LoVo (cell line): ENCODE data around the gene STX8.

Source experiments
- DNase-seq: peaks from one replicate; pipeline ENCODE4 v3.0.0-alpha.2; 2016; ENCODE audit warnings: low spot score

Gene STX8

DNA sequence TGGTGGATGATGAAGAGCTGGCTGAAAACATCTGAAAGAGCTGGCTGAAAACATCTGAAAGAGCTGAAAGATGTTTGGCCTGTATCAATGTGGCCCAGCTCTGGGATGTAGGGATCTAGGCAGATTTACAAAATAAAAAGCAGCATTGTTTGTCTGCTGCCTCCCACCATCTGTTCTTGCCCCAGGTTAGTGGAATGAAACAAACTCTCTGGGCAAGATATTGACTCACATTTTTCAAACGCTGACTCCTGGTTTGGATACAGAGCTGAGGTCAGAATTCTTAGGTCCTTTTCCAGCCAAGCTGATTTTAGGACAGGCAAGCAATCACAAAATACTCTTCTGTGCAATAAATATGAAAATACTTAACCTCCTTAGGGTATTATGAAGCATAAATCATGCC, 139.0 kb downstream of the STX8 start:
- no peak for DNase-seq

DNA sequence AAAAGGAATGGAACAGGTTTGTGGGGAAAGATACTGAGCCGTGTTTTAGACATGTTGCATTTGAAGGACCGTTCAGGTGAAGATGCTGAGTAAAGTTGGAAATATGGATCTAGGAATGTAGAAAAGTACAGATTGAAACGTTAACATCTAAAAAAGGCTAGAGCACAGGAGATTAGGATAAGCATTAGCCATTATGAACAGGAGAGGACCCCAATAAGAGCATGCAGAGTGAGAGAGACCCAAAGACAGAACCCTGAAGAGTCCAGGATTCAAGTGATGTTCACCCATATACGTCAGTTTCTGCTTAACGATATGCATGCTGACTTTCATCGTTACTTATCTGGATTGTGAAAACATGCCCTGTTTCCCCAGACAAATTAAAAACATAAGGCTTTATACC, 140.5 kb downstream of the STX8 start:
- no peak for DNase-seq

DNA sequence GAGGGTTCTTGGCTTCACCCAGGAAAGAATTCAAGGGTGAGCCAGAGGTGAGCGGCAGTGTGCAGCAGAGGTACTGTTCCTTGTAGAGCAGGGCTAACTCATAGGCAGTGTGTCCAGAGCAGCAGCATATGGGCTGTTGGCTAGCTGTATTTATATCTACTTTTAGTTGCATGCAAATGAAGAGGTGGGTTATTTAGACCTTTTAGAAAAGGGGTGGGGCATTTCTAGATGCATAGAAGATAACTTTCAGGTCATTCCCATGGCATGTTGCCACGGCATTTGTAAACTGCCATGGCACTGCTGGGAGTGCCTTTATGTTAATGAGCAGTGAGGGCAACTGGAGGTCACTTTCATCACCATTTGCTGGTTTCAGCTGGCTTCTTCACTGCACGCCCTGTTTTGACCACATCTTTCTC, 141.0 kb downstream of the STX8 start:
- no peak for DNase-seq

DNA sequence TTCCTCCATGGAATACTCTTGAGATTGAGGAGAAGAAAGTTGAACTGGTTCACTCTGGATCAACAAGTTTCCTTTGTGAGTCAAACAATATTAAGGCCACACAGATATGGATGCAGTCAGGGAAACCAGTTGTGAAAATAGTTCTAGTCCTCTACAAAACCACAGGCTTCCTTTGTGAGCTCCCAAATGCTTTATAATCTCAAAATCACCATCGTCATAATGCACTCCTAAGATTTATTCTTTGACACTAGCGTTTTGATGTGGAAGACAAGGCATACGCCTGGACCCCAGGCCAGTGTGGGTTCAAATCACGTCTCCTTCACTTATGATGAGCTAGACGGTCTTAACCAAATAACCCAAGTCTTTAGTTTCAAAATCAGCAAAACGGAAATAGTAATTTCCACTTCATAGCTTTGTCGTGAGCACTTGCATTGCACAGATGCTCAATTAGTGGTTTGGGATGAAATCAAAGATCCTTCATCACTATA, 142.6 kb downstream of the STX8 start:
- DNase-seq = no peak

DNA sequence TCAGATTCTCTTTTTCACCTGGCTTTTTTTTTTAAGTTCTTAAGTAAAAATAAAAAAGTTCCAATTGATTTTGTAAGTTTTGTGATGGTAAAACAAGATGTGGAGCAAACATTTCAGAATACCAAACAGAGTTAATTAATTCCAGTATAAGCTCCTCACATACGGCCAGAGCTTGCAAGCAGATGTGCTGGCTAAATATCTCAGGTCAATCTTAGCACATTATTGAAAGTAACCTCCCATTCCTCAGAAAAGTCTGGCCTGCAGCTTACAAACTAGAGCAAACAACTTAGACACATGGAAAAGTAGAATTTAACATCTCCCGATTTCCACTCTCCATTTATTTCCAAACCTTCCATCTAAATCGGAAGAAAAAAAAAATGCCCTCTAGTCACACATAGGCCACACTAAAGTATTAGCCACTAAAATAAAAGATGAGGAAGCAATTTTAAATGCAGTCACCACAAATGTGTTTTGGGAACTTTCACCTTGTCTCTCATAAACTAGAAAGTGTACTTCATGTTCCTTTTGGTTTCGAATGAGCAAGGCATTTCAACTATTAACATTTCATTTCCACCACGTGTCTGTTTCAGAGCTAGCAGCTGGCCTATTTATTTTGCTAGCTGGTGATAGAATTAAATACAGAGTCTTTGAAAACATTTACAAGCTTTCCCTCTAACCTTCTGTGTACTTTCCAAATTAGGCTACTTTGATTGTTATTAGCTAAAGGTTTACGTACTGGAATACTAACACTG, 143.3 kb downstream of the STX8 start:
- DNase-seq = no peak

DNA sequence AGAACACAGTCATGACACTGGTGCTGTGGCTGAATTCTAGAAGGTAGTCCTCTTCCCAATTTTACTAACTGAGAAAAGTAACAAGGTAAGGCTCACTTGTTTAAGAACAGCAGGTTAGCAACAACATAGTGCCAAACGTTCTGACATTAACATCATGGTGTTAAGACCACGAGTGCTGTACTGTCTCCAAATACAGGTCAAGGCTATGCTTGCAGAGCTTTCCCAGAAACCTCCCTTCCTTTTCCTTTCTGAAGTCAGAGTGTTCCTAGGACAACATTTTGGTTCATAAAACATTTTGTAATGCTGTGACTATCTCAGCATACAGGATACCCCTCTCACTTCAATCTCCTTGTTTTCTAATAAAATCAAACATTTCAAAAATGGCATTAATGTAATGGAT, 144.0 kb downstream of the STX8 start:
- no peak for DNase-seq

DNA sequence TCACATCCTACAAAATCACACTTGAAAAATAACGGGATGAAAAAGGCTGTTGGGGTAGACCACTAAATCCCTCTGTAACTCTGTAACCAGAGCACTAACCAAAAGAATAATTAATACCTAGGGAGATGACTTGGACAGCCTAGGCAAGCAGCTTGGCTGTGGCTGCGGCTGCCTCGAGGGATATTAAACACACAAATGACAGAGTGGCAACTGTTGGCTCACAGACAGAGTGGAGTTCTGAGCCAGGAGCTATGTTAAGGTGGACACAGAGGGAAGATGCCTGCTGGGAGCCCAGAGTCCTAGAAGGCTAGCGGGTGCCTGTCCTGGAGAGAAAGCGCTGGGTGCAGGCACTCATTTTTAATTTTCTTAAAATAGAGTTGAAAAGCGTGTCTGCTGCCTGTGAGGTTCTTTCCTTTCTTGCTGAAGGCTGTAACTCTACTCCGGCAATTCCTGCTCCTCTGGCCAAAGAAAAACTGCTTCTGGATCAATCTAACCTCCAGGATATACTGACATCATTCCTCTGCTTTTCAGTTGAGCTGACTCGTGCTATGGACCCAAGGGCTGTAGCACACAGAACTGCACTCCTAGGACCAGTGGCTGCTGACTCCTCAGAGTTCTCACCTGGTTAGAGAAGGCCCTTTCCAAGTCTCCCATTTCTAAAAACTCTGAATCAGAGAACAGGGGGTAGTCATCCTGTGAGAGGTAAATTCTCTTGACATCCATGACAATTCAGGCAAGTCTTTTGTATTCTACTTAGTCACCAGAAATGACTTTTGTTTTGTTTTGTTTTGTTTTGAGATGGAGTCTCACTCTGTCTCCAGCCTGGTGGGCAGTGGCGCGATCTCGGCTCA, 147.9 kb downstream of the STX8 start:
- no peak for DNase-seq

DNA sequence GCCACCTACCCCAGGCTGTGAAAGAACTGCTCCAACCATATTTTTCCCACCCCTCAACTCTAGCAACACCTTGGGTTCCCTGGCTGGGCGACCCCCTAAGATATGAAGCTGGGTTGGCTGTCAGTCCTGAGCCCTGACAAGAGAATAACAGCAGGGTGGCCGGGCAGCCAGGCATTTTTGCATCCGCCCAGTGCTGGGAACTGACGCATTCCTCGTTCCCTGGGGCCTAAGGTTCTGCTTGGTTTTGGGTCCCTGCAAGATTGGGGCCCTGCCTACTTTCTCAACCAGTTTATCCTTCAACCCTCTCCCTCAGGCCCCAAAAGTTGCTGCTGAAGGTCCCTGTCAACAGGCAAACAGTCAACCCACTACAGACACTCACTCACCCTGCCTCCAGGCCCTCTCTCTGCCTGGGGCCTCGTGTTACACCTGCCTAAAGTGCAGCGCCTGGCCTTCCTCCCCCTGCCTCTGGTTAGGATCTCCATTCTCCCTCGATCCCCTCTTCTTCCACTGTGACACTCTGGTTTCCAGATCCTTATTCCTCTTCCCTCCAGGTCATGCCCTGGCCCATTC, 151.5 kb downstream of the STX8 start:
- no peak for DNase-seq

DNA sequence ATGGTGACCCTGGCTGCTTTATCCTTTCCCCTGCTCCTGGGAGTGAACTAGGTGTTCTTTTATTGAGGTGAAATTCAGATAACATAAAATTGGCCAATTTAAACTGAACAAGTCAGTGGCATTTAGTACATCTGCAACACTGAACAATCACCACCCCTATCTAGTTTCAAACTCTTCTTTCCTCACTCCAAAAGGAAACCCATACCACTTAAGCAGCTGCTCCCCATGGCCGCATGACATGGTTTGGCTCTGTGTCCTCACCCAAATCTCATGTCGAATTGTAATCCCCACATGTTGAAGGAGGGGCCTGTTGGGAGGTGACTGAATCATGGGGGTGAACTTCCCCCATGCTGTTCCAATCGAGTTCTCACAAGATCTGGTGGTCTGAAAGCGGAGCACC, 154.1 kb downstream of the STX8 start:
- DNase-seq = no peak

DNA sequence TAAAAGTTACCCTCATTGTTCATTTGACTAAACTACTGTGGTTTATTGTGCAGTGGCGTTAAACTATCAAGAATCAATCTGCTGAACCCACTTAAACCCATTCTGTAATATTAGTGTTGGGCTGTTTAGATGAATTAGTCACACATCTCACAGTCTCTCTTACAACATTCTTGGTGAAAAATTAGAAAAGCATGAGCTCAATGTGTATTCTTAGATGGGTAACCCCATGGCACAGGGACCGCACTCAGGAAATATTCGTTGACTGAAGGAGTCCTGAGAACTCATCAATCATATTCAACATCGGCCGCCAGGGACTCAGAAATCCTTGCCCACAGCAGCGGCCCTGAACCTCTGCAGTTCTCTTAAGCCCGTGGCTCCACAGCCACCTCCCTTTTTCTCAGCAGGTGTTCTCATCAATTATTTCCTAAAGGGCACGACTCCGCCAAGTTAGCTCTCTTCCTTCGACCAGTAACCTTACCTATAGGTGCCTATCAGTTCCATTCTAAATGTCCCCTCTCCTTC, 155.6 kb downstream of the STX8 start:
- no peak for DNase-seq

DNA sequence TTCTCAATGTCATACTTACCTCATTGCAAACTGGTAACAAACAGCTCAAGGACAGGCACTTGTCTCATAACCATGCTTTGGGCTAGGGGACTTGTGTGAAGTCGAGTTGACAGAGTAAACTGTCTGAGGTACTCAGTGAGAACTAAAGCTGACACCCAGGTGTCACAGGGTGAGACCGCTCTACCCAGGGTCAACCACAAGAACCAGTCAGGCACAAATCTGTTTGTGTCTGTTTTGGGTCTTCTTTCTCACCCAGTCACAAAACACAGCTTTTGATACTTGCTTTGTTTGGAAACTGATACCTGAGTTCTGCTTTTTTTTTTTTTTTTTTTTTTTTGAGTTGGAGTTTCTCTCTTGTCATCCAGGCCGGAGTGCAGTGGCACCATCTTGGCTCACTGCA, 161.1 kb downstream of the STX8 start:
- no peak for DNase-seq

DNA sequence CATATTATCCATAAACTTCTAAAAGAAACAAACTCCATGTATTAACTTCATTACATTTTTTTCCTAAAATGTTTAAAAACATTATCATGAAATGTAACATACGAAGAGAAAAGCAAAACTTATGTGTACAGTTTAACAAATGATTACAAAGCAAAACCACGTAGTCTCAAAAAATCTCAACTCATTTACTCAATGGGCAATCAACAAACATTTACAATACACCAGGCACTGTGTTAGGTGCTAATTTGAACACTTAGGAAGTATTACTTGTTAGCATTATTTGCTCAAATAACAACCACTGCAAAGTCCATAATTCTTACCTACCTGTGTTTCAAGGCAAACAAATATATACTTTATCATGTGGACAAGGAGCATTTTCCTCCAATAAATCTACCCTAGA, 164.9 kb downstream of the STX8 start:
- DNase-seq = no peak

DNA sequence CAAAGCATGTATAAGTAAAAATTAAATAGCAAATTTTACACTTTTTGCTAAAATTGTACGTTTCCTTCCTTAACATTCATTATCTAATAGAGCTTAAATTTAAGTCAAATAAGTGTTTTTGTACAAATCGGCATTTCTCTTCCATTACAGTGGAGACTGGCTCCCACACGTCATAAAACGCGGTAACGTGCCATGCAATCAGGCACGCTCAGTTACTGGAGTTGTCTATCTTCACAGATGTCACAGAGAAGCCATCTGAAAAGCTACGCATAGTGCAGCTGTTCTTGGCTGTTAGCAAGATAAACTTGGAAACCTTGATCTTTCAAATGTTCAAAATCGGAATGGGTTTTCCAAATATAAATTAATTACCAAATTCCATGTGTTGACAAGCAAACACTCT, 165.3 kb downstream of the STX8 start:
- DNase-seq = no peak

DNA sequence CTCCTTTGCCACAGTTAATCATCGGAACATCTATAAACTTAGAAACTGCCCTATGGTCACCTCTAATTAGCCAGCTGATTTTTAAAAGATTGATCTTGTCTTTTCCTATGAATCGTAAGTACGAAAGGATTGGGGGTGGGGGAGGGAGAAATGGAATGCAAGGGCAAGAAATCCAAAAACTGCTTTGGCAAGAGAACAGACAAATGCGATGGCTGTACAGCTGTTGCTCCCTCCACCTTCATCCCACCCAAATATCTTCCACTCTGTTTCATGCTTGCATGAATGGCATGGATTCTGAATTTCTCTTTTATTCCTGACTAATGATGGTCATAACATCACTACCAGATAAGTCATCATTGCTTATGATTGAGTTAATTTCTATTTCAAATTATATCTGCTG, 165.7 kb downstream of the STX8 start:
- DNase-seq = no peak

DNA sequence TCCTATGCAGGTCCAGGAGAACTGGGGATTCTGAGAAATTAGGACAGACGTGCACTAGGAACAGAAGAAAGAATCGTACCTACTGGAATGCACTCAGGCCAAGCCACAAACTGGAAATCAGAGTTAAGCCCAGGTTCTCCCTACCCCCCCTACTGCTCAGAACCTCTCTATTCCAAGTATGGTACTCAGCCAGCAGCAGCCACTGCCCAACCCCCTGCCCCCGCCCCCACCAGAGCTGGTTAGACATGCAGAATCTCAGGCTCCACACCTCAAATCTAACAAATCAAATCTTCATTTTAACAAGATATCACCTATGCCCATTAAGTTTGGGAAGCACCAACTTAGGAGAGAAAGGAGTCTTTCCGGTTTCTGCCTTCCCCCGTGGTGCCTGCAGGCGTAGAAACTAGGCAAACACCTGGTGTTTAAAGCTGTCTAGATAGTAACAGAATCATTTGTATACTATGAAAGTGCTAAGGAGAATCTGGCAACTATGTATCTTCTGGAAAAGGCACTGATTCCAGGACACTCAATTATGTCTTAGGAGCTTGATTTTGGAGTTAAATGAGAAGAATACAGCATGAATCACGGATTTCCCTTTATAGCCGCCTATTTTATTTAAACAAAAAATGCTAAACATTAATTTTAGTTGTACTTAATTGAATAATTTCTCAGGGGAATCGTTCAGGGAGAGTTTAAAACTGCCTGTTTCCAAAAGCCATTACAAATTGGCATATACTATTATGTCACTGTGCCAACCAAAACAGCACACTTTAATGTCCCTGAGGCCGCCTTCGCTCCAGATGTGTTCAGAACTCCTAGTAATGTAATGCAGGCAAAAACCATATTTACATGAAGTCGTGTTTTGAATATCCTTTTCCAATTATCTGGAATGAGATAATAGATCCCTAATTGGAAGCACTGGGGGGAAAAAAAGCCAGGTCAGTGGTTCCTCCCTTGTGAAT, 166.5 kb downstream of the STX8 start:
- DNase-seq = no peak

DNA sequence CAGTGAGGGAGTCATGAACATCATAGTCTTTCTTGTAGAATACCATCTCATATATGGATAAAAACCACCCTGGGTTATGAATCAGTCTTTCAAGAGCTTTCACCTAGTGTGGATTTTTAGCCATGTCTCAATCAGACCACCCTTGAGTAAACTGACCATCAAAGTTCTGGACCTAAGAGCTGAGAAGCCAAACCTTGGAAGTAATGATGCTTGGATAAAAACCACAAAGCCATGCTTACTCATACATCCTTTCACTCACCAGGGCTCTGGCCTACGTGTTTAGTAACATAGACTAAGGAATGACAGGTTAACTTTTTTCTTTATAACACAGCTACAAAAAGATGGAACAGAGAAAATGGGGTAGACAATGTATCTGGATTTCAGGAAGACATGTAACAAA, 167.2 kb downstream of the STX8 start:
- DNase-seq = no peak

DNA sequence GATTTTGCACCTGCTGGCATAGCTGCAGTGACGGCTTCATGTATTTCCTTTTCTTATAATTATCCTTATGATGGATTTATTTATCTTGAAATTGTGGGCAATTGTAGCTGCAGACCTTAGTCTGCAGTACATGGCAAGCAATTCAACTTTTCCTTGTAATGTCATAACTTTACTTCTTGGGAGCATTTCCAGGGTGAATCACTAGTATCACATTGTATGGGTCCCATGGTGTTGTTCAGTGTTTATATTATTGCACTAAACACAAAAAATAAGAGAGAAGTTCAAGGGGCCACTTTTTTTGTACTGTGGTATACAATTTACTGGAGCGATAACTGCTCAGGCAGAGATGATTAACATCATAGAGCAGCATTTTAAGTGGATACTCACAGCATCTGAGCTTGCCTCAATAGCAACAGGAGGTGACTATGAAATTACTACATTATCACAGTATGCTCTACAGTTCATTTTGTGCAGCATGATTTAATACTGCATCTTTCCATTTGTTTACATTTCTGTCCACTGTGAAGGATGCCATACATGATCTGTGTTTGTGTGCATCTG, 169.5 kb downstream of the STX8 start:
- no peak for DNase-seq

DNA sequence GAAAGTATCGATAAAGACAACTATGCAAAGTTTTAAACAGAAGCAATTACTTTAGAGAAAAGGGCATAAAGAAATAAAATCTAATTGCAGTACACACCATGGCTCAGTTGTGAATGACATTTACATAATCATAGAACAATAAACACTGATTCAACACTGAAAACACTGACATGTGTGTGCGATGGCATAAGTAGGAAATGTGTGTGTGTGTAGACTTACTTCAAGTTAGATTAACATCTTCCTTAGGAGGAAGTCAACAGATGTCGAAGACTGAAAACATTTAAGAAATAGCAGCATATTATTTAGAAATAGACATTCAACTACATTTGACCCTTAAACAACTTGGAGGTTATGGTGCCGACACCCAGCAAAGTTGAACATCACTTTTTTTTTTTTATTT, 172.4 kb downstream of the STX8 start:
- DNase-seq = no peak

DNA sequence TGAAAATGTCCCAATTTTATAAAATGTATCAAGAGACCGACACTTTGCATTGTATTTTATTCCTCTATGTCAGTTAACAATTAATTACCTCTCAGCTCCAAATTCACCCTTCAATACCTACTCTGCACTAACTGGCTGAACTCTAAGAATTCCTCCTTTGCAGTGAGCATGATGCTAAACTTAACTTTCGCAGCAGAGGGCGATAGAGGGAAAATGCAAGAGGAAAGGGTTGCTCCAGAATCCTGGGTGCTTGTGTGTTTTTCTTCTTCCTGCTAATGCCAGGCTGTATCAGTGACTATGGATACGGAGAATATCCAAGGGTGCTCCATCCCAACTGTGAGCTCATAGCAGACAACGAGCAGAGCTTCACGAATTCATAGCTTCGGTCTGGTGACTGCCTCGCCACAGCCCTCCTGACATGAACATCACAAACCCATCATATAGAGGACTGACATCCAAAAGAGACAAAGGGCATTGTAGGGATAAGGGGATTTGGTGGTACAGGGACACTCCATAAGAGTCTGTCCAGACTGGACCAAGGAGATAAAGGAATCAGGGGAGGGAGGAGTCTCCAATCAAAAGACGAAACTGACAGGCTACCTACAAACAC, 172.9 kb downstream of the STX8 start:
- DNase-seq = peak; percentile 22

DNA sequence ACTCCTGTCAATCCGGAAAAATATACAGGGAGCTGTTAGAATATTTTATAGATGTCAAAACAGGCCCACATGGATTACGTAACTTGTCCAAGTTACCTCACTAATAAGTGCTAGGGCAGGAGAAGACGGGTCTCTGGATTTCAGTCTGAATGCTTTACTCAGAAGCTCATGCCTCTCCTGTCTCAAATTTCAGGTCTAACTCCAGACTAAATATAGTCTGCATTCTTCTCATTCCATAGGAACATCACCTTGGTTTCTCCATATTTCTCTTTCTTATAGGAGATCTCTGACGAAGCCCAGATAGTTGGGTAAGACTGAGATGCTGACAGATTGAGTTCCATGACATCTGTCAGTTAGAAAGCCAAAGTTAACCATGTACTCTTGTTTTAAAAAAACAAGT, 174.2 kb downstream of the STX8 start:
- no peak for DNase-seq

DNA sequence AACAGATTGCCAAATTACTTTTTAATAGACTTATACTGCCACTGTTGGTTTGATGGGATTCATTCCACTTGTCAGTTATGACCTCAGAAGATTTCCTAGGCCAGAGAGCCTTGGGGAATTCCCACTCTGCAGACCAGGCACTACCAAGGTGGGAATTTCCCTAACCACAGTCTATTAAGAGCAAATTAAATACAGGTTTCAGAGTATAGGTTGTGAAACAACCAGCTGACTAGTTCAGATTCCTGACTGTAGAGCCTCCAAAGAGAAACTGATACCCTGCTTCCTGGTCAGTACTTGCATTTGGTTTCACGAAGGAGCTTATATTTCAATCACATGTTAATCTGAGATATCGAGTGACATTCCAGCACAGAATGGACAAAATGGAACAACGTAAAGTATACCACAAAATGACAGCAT, 186.5 kb downstream of the STX8 start:
- DNase-seq = no peak
